WTC11 (cell line): ENCODE measurements around the gene SMARCD3. TPM values are rescaled to one million over a fixed set of nuclear protein-coding genes. Genes with fewer than 3 reads are reported as not detected.

ENCODE experiments used
- ATAC-seq: fragments of 200-7000 bp; cut with Tn5 transposase; 2 replicates; pipeline ENCODE4 v1.10.0; 2021; ENCODE audit warnings: mild to moderate bottlenecking, moderate library complexity
- CTCF ChIA-PET: fragments of 300-600 bp; sonication (Branson Sonifier 250); formaldehyde crosslinking; loops from one replicate; lab custom pipeline; 2021; ENCODE audit warnings: antibody characterized with exemption; lab: Charles Lee
- POLR2A ChIA-PET: fragments of 350-600 bp; sonication (Branson Sonifier 250); formaldehyde crosslinking; loops from one replicate; lab custom pipeline; 2021; ENCODE audit warnings: antibody characterized with exemption; lab: Charles Lee
- DNase-seq: peaks from one replicate; pipeline ENCODE4 v3.0.0; 2021; ENCODE audit warnings: low spot score
- H3K27ac Mint-ChIP-seq: 2 replicates; pipeline ENCODE4 v1.8.0; 2021; ENCODE audit warnings: mixed read lengths
- H3K27me3 Mint-ChIP-seq: 2 replicates; pipeline ENCODE4 v1.8.0; 2021; ENCODE audit warnings: low read depth, mild to moderate bottlenecking, moderate library complexity, mixed read lengths
- H3K36me3 Mint-ChIP-seq: 2 replicates; pipeline ENCODE4 v1.8.0; 2021; ENCODE audit warnings: mixed read lengths
- H3K4me1 Mint-ChIP-seq: 2 replicates; pipeline ENCODE4 v1.8.0; 2022; ENCODE audit warnings: mixed read lengths
- H3K4me3 Mint-ChIP-seq: 2 replicates; pipeline ENCODE4 v1.8.0; 2021; ENCODE audit warnings: mild to moderate bottlenecking, moderate library complexity, mixed read lengths
- H3K9me3 Mint-ChIP-seq: 2 replicates; pipeline ENCODE4 v1.8.0; 2021; ENCODE audit warnings: mixed read lengths
- ESRRA ChIP-seq: sonication (generic); formaldehyde crosslinking; IDR thresholded peaks from 2 replicates; pipeline ENCODE4 v1.8.1; 2022; ENCODE audit warnings: mild to moderate bottlenecking, missing genetic modification reagents, borderline replicate concordance
- FOXP1 ChIP-seq: sonication (generic); formaldehyde crosslinking; IDR thresholded peaks from 2 replicates; pipeline ENCODE4 v1.8.0; 2022; ENCODE audit warnings: missing genetic modification reagents, mild to moderate bottlenecking, moderate library complexity, borderline replicate concordance
- NFATC4 ChIP-seq: fragments of 250-450 bp; sonication (Bioruptor Pico); IDR thresholded peaks from 2 replicates; pipeline ENCODE4 v1.9.0; 2021; ENCODE audit warnings: mild to moderate bottlenecking
- NR3C1 ChIP-seq: sonication (generic); formaldehyde crosslinking; conservative IDR thresholded peaks from 2 replicates; pipeline ENCODE4 v1.8.1; 2023; ENCODE audit warnings: low read depth, mild to moderate bottlenecking, missing genetic modification reagents
- RORB ChIP-seq: fragments of 250-450 bp; sonication (Bioruptor Pico); IDR thresholded peaks from 2 replicates; pipeline ENCODE4 v1.9.0; 2021; ENCODE audit warnings: mild to moderate bottlenecking
- TCF7 ChIP-seq: sonication (generic); formaldehyde crosslinking; IDR thresholded peaks from 2 replicates; pipeline ENCODE4 v1.8.0; 2022; ENCODE audit warnings: mild to moderate bottlenecking, low read depth, missing genetic modification reagents, moderate library complexity
- TEAD4 ChIP-seq: sonication (generic); formaldehyde crosslinking; IDR thresholded peaks from 2 replicates; pipeline ENCODE4 v1.8.0; 2022; ENCODE audit warnings: mild to moderate bottlenecking, missing genetic modification reagents
- ZBTB21 ChIP-seq: sonication (generic); formaldehyde crosslinking; IDR thresholded peaks from 2 replicates; pipeline ENCODE4 v1.8.1; 2023; ENCODE audit warnings: mild to moderate bottlenecking, missing genetic modification reagents, borderline replicate concordance
- ZNF138 ChIP-seq: sonication (generic); formaldehyde crosslinking; conservative IDR thresholded peaks from 2 replicates; pipeline ENCODE4 v1.8.1; 2022; ENCODE audit warnings: mild to moderate bottlenecking, moderate library complexity, missing genetic modification reagents
- ZNF219 ChIP-seq: sonication (generic); formaldehyde crosslinking; IDR thresholded peaks from 2 replicates; pipeline ENCODE4 v1.8.0; 2023; ENCODE audit warnings: missing genetic modification reagents, mild to moderate bottlenecking, borderline replicate concordance
- ZNF263 ChIP-seq: sonication (generic); formaldehyde crosslinking; IDR thresholded peaks from 2 replicates; pipeline ENCODE4 v1.8.1; 2022; ENCODE audit warnings: low read depth, mild to moderate bottlenecking, moderate library complexity, missing genetic modification reagents
- total RNA-seq: library from RNA; stranded (reverse); gene quantifications from 3 replicates; pipeline ENCODE4 v1.2.3, GENCODE V29; 2021
- TF ChIP-seq, protein P1 (sequence below): sonication (generic); formaldehyde crosslinking; IDR thresholded peaks from 2 replicates; pipeline ENCODE4 v1.8.0; 2023; ENCODE audit warnings: missing genetic modification reagents, mild to moderate bottlenecking, borderline replicate concordance
- TF ChIP-seq, protein P2 (sequence below): fragments of 250-450 bp; sonication (Bioruptor Pico); IDR thresholded peaks from 2 replicates; pipeline ENCODE4 v1.8.0; 2021; ENCODE audit warnings: mild to moderate bottlenecking
- TF ChIP-seq, protein P3 (sequence below): sonication (generic); formaldehyde crosslinking; conservative IDR thresholded peaks from 2 replicates; pipeline ENCODE4 v1.8.1; 2023; ENCODE audit warnings: mild to moderate bottlenecking, low read depth, missing genetic modification reagents, moderate library complexity
- TF ChIP-seq, protein P4 (sequence below): sonication (generic); formaldehyde crosslinking; IDR thresholded peaks from 2 replicates; pipeline ENCODE4 v1.8.1; 2023; ENCODE audit warnings: mild to moderate bottlenecking, missing genetic modification reagents

SMARCD3 gene
- total RNA-seq, 1 experiment from 2014 or later: 5.9 TPM

DNA sequence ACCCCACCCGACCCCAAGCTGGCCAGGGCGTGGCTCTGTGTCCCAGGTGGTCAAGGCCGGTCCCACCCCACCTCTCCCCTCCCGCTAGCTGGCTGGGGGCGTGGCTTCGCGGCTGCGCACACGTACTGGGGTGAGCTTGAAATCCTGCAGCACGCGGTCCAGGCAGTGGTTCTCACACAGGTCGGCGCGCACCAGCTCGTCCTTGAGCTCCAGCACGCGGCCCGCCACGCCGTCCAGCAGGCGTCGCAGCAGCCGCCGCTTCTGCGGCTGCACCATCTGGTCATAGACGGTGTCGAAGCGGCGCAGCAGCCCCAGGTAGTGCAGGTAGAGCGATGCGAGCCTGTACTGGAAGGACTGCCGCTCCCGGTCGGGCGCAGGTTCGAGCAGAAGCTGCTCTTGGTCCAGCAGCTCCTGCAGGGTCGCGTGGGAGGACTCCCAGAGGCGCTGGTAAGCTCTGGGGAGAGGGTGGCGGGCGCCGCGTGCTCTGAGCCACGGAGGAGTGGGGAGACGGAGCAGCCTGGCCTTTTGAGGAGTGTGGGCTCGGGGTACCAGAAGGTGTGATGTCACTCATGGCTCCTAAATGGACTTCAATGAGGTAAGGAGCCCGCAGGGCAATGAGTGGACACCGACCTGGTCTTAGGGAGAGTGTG, 44.0 kb downstream of the SMARCD3 start (continued):
- TF ChIP-seq, protein P1, sequence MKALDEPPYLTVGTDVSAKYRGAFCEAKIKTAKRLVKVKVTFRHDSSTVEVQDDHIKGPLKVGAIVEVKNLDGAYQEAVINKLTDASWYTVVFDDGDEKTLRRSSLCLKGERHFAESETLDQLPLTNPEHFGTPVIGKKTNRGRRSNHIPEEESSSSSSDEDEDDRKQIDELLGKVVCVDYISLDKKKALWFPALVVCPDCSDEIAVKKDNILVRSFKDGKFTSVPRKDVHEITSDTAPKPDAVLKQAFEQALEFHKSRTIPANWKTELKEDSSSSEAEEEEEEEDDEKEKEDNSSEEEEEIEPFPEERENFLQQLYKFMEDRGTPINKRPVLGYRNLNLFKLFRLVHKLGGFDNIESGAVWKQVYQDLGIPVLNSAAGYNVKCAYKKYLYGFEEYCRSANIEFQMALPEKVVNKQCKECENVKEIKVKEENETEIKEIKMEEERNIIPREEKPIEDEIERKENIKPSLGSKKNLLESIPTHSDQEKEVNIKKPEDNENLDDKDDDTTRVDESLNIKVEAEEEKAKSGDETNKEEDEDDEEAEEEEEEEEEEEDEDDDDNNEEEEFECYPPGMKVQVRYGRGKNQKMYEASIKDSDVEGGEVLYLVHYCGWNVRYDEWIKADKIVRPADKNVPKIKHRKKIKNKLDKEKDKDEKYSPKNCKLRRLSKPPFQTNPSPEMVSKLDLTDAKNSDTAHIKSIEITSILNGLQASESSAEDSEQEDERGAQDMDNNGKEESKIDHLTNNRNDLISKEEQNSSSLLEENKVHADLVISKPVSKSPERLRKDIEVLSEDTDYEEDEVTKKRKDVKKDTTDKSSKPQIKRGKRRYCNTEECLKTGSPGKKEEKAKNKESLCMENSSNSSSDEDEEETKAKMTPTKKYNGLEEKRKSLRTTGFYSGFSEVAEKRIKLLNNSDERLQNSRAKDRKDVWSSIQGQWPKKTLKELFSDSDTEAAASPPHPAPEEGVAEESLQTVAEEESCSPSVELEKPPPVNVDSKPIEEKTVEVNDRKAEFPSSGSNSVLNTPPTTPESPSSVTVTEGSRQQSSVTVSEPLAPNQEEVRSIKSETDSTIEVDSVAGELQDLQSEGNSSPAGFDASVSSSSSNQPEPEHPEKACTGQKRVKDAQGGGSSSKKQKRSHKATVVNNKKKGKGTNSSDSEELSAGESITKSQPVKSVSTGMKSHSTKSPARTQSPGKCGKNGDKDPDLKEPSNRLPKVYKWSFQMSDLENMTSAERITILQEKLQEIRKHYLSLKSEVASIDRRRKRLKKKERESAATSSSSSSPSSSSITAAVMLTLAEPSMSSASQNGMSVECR: no peak
- TF ChIP-seq FOXP1: no peak
- no peak for TF ChIP-seq ZNF219

DNA sequence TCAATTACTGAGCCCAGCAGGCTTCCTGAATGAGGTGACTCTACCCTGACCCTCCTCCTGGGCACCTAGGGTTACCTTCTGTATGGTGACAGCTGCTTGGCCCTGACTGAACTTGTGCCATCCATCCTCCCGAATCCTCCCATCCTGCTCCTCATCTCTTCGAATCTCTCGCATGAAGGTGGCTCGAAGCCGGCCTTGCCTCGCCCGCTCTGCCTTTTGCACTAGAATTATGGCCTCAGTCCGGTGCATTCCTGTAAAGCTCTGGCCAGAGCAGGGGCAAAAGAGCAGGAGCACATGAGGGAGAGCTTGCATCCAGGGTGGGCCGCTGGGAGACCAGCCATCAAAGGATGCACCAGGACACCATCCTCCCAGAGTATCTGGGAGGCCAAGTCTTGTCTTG, 45.7 kb downstream of the SMARCD3 start:
- no peak overlapping the region for H3K4me3 Mint-ChIP-seq
- H3K27me3 Mint-ChIP-seq: peaks cover 7% of the 10 kb centered on the region
- DNase-seq: no peak
- ChIA-PET CTCF (no interaction called here), POLR2A (no interaction called here)
- H3K9me3 Mint-ChIP-seq: no peaks in the 10 kb centered on the region
- peaks cover 4% of the 10 kb centered on the region for H3K4me1 Mint-ChIP-seq
- TF ChIP-seq, protein P2, sequence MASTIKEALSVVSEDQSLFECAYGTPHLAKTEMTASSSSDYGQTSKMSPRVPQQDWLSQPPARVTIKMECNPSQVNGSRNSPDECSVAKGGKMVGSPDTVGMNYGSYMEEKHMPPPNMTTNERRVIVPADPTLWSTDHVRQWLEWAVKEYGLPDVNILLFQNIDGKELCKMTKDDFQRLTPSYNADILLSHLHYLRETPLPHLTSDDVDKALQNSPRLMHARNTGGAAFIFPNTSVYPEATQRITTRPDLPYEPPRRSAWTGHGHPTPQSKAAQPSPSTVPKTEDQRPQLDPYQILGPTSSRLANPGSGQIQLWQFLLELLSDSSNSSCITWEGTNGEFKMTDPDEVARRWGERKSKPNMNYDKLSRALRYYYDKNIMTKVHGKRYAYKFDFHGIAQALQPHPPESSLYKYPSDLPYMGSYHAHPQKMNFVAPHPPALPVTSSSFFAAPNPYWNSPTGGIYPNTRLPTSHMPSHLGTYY (CRISPR knock-in tag): no peak
- TF ChIP-seq NFATC4 (CRISPR knock-in tag): no peak
- no peak for TF ChIP-seq ESRRA (CRISPR knock-in tag)
- no peak for TF ChIP-seq ZBTB21 (CRISPR knock-in tag)
- no peak for TF ChIP-seq TEAD4 (CRISPR knock-in tag)
- no peak for TF ChIP-seq NR3C1 (CRISPR knock-in tag)
- TF ChIP-seq TCF7 (CRISPR knock-in tag): no peak
- TF ChIP-seq ZNF138 (CRISPR knock-in tag): no peak
- TF ChIP-seq, all 79 proteins: peak for 0
- no peak for ATAC-seq
- H3K36me3 Mint-ChIP-seq: no peaks in the 10 kb centered on the region
- no peak overlapping the region for H3K27ac Mint-ChIP-seq

DNA sequence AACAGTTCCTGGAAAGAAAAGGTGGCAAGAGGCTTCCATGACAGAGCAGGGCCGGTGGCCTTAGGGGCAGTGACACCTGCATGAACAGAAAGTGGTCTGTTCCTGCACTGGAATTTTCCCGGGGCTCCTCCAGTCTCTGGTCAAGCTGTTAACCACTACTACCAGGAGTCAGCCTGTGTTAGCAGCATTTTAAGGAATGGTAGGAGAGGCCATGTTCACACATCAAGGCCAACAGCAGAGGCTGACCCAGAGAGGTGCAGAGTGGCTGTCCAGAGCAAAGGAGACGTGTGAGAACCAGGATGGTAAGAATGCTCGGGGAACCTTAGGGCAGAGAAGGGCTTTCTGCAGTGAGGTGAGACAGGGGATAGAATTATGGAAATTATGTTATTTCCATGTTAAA, 46.7 kb downstream of the SMARCD3 start:
- TF ChIP-seq RORB (CRISPR knock-in tag) (no peak), ESRRA (CRISPR knock-in tag) (no peak), ZNF263 (CRISPR knock-in tag) (no peak)
- TF ChIP-seq, protein P3, sequence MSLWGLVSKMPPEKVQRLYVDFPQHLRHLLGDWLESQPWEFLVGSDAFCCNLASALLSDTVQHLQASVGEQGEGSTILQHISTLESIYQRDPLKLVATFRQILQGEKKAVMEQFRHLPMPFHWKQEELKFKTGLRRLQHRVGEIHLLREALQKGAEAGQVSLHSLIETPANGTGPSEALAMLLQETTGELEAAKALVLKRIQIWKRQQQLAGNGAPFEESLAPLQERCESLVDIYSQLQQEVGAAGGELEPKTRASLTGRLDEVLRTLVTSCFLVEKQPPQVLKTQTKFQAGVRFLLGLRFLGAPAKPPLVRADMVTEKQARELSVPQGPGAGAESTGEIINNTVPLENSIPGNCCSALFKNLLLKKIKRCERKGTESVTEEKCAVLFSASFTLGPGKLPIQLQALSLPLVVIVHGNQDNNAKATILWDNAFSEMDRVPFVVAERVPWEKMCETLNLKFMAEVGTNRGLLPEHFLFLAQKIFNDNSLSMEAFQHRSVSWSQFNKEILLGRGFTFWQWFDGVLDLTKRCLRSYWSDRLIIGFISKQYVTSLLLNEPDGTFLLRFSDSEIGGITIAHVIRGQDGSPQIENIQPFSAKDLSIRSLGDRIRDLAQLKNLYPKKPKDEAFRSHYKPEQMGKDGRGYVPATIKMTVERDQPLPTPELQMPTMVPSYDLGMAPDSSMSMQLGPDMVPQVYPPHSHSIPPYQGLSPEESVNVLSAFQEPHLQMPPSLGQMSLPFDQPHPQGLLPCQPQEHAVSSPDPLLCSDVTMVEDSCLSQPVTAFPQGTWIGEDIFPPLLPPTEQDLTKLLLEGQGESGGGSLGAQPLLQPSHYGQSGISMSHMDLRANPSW (CRISPR knock-in tag): no peak
- TF ChIP-seq, protein P4, sequence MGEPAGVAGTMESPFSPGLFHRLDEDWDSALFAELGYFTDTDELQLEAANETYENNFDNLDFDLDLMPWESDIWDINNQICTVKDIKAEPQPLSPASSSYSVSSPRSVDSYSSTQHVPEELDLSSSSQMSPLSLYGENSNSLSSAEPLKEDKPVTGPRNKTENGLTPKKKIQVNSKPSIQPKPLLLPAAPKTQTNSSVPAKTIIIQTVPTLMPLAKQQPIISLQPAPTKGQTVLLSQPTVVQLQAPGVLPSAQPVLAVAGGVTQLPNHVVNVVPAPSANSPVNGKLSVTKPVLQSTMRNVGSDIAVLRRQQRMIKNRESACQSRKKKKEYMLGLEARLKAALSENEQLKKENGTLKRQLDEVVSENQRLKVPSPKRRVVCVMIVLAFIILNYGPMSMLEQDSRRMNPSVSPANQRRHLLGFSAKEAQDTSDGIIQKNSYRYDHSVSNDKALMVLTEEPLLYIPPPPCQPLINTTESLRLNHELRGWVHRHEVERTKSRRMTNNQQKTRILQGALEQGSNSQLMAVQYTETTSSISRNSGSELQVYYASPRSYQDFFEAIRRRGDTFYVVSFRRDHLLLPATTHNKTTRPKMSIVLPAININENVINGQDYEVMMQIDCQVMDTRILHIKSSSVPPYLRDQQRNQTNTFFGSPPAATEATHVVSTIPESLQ (CRISPR knock-in tag): no peak
- TF ChIP-seq, all 79 proteins: peak for 0
- H3K36me3 Mint-ChIP-seq: no peaks in the 10 kb centered on the region
- H3K27me3 Mint-ChIP-seq: peaks cover 7% of the 10 kb centered on the region
- POLR2A ChIA-PET: no interaction called here
- no peaks in the 10 kb centered on the region for H3K9me3 Mint-ChIP-seq
- CTCF ChIA-PET: no interaction called here
- peaks cover 4% of the 10 kb centered on the region for H3K4me1 Mint-ChIP-seq
- no peak overlapping the region for H3K4me3 Mint-ChIP-seq
- ATAC-seq: no peak
- DNase-seq: no peak
- no peak overlapping the region for H3K27ac Mint-ChIP-seq
